GM19193 (cell line): Measurements from ENCODE around the gene FRAT2.

Source experiments
- POLR2A ChIP-seq: IDR thresholded peaks from 4 replicates; pipeline ENCODE4 v1.6.1; 2011; ENCODE audit not compliant: insufficient read depth, insufficient read length; ENCODE audit errors: extremely low read depth

Gene FRAT2

DNA sequence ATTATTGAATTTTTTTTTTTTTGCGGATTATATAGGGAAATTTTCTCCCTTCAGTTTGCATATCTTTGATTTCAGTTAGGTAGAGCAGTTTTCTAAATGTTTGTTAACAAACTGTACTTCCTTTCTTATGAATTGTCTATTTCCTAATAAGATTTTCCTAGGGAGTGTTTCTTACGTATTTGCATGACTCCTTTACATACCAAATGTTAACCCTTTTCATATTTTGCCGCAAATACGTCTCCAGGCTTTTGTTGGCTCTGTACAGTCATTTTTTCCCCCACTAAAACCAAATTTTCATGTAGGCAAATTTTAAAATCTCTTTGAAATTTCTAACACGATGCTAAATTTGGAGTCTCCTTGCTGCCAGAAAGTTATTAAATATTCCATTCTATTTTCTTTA, 1.9 kb upstream of the FRAT2 start:
- no peak for TF ChIP-seq POLR2A

DNA sequence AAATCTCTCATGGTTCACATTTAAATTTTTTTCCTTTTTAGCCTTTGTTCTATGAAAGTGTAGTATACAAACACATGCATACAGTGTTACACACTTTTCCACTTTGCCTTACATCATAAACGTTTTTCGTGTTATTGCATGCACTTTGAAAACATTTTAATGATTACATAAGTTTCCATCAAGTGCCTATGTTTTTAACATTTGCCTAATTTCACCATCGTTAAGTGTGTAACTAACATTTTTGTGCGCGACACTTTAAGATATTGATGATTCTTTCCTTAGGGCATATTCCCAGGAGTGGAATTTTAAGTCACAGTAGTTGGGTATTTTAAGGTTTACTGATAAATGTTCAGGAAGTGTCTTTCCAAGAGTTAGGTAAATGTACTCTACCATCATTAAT, 1.5 kb upstream of the FRAT2 start:
- no peak for TF ChIP-seq POLR2A

DNA sequence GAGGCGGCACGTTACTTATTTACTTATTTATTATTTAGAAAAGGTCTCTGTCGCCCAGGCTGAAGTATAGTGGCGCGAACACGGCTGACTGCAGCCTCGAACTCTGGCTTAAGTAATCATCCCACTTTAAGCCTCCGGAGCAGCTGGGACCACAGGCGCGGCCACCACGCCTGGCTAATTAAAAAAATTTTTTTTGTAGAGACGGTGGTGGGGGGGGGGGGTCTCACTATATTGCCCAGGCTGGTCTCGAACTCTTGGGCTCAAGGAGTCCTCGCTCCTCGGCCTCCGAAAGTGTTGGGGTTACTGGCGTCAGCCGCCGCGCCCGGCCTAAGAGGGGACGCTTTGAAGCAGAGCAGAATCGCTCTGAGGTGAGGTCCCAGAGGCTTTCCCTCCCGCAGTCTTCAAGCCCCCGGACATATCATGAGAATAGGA, 675 bp upstream of the FRAT2 start:
- no peak for TF ChIP-seq POLR2A

DNA sequence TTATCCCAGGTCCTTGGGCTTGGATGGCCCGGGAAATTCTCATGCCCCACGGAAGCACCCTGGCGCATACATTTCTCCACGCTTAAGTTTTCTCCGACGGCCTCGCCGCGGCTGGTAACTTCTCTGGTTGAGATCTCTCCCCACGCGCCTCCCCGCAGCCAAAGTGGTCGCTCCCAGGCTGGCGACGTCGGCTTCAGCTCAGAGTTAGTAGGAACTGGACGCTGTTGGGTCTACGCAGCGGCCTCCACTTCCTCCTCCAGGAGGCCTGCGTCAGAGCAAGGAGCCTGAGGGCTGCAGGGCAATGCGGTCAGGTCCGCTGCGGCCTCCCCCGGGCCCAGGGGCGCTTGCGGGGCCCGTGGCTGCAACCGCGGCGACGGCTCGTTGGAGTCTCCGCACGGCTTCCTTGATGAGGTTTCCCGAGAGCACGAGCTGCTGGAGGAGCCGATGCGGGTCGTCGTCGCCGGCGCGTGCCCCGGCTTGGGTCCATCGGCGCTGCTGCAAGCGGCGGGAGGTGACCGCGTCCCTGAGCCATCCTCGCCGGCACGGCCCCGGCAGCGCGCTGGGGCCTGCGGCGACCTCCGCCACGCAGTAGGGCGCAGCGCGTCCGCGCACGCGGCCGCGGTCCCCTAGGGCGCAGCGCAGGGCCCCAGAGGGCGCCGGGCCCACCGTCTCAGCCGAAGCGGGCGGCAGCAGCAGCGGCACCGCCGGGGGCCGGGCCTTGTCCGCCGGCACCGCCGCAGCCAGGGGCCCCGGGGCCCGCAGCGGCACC, 744 bp downstream of the FRAT2 start:
- TF ChIP-seq POLR2A = no peak

DNA sequence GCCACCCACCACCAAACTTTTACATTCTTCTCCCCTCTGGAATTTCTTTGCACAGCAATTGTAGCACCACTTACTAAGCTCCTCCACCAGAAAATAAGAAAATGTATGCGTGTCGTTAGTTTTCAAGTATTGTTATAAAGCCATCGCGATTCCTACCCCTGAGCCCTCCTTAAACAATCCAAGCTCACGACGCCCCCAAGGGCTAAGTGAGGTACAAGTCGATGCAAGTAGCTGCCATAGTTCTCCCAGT, 1.3 kb downstream of the FRAT2 start:
- TF ChIP-seq POLR2A = no peak

DNA sequence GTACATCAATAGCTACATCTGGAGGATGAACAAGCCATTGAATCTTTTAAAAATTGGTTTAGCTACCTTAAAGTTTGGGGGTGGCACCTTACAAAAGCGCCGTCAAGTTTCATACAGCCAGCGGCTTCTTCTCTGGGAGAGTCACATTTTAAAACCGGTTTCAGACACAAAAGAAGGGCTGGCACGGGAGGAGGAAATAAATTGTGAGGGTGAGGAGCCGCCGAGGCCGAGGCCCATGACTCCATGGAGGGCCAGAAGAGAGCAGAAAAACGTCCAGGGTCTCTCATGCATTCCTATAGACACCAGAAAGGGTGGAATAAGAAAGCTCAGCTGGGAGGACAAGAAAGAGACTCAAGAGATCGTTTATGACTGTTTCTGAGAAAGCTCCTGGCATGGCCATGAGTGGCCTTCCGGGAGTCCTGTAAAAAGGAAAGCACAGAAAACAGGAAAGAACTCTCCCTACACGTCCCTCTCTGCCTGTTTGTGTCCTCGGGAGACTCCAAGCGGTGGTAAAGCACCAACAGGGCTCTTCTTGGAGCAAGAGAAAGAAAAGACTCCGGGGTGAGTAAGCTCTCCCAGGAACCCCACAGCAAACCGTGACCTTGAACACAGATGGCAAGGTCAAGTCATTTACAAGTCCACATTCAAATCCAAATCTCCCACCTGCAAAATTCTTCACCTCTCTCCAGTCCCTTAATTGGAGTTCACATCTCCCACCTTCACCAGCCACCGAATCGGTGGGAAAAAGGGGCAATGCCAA, 1.8 kb downstream of the FRAT2 start:
- TF ChIP-seq POLR2A = no peak

DNA sequence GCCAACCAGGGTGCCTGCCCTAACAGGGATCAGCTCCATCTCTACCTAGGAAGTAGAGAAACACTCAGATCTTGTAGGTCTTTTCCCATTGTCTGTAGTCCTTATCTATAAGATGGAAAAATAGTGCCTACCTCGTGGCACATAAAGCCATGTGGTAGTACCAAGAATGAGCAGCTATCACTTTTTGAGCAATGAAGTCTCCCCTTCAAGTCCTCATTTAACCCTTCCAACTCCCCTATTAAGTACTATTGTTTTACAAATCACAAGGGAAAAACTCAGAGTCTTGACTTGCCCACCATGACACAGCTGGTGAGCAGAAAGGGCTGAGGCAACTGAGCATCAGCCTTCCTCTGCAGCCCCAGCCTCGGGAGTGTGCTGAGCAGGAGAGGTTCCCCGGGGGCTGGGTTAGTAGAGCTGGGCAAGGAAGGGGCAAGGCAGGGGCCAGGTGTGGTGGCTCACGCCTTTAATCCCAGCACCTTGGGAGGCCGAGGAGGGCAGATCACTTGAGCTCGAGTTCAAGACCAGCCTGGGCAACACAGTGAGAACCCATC, 3.3 kb downstream of the FRAT2 start:
- TF ChIP-seq POLR2A = no peak

DNA sequence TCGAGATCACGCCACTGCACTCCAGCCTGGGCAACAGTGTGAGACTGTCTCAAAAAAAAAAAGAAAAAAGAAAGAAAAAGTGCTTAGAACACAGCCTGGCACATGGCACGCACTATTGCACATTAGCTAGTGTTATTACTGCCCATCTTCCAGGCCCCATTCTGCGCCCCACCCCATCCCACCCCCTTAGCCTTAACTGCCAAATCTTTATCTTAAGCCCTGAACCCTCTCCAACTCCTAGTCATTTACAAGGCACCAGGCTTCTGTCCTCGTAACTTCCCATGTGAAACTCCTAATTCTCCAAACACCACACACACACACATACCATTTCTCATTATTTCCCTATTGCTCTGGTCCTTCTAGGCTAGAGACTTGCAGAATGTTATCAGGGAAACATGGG, 4.8 kb downstream of the FRAT2 start:
- TF ChIP-seq POLR2A = no peak

DNA sequence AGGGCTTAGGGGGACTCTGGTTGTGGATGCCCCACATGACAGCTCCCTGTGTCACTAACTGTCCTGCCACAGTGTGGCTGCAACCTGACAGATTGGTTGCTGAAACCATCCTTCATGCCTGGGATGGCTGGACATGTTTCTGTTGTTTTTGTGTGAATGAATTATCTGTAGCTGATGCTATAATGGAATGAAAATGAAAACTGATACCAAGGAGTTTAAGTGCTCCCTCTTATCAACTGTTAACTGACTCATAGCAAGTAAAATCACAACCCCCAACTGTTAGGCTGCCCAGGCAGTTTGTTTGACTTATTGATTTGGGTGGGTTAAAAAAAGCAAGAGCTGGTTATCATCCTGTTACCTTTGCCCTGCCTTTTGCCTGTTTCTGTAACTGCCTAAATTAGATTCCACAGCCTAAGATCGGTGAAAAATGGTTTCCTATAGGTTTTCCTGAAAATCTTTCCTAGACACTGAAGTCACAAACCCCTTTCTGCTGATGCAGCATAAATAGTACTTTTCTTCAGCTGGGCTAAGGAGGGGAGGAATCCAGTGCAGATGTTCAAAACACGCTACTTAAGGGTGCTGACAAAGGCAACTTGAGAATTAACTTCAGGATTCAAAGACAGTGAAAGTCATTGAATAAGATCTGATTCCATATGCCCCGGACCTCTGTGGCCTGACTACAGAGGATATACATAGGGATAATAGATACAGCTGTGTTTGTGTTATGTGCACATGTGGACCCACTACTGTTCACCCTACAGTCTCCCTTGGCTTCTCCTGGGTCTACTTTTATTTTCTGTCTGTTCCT, 5.7 kb downstream of the FRAT2 start:
- TF ChIP-seq POLR2A = no peak

DNA sequence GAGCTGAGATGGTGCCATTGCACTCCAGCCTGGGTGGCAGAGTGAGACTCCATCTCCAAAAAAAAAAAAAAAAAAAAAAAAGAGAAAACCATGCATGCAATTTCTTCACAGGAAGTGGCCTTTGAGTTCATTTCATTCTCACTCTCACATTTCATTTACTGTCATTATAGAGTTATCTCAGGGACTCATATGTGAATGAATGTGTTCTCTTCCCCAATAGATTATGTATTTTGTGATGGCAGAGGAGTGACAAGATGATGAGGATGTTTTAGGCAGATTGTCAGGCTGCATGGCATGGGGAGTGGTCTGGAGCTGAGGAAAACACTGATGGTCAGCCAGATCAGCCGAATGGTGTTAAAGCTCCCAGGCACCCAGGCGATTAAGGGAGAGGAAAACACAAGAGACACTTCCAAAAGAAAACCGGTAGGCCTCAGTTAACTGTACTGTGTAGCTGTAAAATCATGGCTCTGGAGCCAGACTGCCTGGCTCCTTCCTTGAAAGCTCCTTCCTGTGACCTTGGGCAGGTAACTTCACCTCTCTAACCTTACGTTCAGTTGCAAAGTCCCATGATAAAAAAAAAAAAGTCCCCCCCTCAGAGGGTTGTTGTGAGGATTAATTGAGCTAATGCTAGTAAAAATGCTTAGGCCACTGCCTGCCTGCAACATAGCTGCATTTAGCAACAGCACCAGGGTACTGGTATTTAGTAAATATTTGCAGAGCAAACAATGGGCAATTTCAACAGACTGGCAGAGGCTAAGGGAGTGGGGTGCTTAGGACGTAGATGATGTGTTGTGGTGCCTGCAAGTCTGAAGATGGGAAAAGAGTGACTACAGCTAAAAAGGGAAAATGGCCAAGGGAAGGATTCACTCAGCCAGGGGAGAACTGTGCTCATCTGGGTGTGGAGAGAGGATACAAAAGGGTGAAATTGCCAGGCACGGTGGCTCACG, 6.9 kb downstream of the FRAT2 start:
- TF ChIP-seq POLR2A = no peak

DNA sequence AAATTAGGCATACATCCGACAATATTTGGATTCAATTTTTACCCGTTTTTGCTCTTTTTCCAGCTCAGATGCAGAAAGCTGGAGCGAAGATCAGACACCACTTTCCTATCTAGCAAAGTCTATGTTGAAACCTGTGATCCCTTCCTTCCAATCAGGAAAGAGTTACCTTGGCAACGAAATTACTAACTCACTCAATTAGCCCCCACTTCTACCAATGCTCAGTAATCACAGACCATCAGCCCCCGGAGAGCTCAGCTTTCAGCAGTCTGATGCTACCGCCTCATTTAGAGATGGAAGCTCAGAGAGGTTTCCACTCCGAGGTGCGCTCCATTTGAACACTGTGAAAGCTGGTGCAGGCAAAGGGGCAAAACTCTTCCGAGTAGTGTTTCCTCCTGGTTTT, 8.8 kb downstream of the FRAT2 start:
- no peak for TF ChIP-seq POLR2A

DNA sequence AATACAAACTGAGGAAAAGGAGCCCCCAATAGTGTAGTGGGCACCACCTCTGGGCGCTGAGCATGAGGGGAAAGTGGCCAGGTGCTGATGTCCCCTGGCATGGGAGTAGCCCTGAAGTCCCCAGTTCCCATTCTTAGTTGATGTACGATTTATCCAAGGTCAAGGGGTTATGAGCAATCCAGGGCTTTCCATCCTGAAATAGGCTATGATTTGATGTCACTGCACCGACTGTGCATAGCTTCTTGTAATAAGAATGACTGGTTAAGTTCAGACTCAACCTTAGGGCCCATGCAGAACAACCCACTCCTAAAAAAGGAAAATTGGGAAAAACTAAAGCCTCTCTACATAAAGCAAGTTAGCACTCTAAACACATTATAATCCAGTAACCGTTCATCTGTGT, 11.0 kb downstream of the FRAT2 start:
- TF ChIP-seq POLR2A = no peak

DNA sequence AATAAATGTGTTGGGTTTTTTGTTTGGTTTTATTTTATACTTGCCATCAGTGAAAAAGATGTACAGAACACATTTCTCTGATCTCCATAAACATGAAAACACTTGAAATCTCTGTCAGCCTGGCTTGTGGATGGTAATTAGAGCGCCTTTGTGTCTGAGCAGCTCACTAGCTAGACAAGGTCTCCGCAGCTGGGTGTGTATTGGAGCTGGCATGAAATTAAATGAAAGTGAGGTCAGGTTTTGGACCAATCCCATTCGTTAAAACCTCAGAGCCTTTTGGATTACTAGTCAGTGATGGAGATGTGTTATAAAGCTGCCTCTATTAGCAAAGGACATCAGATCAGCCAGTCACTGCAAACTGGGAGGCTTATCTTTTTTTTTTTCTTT, 12.7 kb downstream of the FRAT2 start:
- no peak for TF ChIP-seq POLR2A

DNA sequence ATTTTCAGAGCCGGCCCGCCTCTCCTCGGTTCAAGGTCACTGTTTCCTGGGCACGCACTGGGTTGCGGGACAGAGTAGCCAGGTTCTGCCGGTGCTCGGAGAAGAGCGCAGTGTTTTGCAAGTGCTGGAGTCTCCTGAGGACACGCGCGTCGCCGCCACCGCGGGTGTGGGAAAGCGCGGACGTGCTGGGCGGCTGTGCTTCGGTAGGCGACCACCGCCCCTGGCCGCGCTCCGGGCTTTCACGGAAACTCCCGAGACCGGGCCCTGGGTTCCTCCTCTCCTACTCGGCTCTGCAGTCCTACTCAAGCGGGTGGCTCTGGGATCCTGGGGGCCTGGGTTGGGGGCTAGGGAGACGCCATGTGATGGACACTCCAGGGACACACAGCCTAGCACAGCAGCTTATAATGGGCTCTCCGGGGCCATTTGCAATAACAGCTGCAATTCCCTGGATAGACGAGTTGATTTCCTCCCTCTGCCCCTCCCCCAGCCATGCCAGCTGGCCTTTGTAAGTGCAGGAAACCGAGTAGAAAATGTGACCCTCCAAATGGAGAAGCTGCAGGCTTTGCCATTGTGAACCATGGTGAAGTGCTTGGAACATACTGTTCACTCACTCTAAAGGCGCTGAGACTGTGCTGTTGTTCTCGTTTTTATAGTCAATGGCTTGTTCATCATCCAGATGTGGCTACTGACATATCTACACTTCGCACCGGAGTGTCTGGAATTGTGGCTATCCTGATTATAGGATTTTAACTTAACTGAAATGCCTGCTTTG, 13.3 kb downstream of the FRAT2 start:
- no peak for TF ChIP-seq POLR2A

DNA sequence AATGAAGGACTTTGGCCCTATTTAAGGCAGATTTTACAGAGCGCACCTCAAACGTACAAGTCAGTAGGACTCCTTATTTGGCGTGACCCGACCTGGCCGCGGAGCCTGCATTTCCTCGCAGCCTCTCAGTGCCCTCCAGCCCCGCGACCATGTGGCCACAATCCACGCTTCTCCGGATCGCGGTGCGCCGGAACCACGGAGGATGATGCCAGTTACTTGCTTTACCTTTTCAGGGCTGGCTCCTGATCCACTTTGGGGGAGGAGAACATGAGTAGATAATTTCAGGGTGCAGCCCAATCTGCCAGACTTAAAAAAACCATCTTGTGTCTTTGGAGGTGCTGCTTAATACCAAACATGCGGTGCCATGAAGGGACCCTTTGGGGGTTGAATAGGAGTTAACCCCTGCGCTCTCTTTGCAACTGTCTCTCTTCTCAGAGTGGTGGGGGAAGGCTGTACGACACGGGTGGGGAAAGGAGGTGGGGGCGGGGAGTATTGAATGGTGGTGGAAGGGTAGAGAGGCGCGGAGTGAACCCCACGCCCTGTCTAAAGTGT, 14.0 kb downstream of the FRAT2 start:
- no peak for TF ChIP-seq POLR2A
